PC-3 (cell line): Measurements from ENCODE around the gene FAM20B.

Experiments
- EZH2phosphoT487 ChIP-seq: fragments of 300-600 bp; sonication (generic); IDR thresholded peaks from 2 replicates; pipeline ENCODE4 v1.6.1; 2018; ENCODE audit warnings: mild to moderate bottlenecking, antibody characterized with exemption, low read length, borderline replicate concordance
- TF ChIP-seq, protein P1 (sequence below): fragments of 300-600 bp; sonication (generic); conservative IDR thresholded peaks from 2 replicates; pipeline ENCODE4 v1.5.1; 2017; ENCODE audit warnings: antibody characterized with exemption, low read depth, mild to moderate bottlenecking, low read length

GRCh38 chr1:179079113-179079761 is 53.5 kb downstream of the FAM20B start:
- TF ChIP-seq, protein P1, sequence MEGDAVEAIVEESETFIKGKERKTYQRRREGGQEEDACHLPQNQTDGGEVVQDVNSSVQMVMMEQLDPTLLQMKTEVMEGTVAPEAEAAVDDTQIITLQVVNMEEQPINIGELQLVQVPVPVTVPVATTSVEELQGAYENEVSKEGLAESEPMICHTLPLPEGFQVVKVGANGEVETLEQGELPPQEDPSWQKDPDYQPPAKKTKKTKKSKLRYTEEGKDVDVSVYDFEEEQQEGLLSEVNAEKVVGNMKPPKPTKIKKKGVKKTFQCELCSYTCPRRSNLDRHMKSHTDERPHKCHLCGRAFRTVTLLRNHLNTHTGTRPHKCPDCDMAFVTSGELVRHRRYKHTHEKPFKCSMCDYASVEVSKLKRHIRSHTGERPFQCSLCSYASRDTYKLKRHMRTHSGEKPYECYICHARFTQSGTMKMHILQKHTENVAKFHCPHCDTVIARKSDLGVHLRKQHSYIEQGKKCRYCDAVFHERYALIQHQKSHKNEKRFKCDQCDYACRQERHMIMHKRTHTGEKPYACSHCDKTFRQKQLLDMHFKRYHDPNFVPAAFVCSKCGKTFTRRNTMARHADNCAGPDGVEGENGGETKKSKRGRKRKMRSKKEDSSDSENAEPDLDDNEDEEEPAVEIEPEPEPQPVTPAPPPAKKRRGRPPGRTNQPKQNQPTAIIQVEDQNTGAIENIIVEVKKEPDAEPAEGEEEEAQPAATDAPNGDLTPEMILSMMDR: peak; percentile 71
- no peak for TF ChIP-seq EZH2phosphoT487
